ENCODE results near the gene UBAC2. TPM values are rescaled to one million over a fixed set of nuclear protein-coding genes. Genes with fewer than 3 reads are reported as not detected.
A peak's percentile ranks its signal among the peaks of the same experiment; 100 is the strongest.

UBAC2 gene
- total and polyA plus RNA-seq, 11 donors = 32.6 to 66.9 (median 48.5) TPM

DNA sequence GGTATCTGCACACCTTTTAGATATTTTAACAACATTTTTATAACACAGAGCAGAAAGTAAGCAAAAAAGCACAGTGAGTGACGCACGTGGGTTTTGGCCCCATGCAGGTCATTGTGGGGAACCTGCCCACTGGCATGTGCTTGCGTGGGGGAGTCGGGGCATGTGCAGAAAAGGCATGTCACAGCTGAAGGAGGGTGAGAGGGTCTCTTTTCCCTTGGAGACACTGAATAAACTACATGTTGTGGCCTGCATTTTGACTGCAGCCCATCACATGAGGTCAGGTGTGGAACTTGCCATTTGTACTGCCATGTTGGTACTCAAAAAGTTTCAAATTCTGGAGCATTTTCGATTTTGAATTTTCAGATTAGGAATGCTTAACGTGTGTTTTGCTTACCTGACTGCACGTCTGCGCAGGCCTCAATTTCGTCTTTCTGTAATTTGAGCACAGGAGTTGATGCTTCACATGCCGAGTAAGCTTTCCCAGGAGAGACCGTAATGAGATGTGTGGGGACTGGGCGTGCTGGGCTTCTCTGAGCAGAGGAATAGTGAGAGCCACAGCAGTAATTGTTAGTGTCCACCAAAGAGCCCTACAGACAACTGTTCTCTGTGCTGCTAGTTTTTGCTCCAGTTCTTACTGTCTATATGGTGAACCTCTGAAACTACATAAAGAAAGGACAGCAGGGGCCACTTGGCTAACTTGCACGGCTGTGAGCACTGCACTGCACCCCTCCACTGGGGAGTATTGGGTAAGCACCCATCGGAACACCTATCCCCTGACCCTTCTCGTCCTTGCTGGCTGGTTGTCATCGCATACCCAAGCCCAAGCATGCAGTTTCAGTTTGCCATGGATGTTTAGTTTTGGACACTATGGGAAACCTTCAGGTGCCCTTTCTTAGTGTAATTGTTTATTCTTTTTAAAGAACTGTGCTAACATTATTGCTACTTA, 179.5 kb downstream of the UBAC2 start:
- Histone ChIP-seq H3K27ac (peak overlapping the region in 3 of 12 donors; percentile 9 to 42 (median 30)), H3K4me1 (peaks cover 0 to 69% (median 8%) of the 10 kb centered on the region in 12 donors), H3K27me3 (no peaks in the 10 kb centered on the region), H3K4me3 (no peak overlapping the region), H3K9me3 (no peaks in the 10 kb centered on the region), H3K36me3 (peaks cover 0 to 27% (median 5%) of the 10 kb centered on the region in 9 donors)
- intact Hi-C loops (cut with DNase I) = loop anchor here in 2 of 10 donors (10.0 kb wide), 3 partner anchors 95 to 175 kb away; partner anchors contain the start of gene UBAC2 (in 1 of the 2)
- ATAC-seq (no peak), DNase-seq (no peak)
- WGBS, 4 donors = 89 to 92% (median 90%) methylated on average over 16 of the region's 16 CpGs
- TF ChIP-seq POLR2A (IDR thresholded peaks at IDR 0.05) = no peak
- TF ChIP-seq, protein P1, sequence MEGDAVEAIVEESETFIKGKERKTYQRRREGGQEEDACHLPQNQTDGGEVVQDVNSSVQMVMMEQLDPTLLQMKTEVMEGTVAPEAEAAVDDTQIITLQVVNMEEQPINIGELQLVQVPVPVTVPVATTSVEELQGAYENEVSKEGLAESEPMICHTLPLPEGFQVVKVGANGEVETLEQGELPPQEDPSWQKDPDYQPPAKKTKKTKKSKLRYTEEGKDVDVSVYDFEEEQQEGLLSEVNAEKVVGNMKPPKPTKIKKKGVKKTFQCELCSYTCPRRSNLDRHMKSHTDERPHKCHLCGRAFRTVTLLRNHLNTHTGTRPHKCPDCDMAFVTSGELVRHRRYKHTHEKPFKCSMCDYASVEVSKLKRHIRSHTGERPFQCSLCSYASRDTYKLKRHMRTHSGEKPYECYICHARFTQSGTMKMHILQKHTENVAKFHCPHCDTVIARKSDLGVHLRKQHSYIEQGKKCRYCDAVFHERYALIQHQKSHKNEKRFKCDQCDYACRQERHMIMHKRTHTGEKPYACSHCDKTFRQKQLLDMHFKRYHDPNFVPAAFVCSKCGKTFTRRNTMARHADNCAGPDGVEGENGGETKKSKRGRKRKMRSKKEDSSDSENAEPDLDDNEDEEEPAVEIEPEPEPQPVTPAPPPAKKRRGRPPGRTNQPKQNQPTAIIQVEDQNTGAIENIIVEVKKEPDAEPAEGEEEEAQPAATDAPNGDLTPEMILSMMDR (IDR thresholded peaks at IDR 0.05) = no peak

- no peak overlapping the region for H3K4me3 ChIP-seq
- no peak for DNase-seq
- peaks cover 0 to 59% (median 8%) of the 10 kb centered on the region in 12 donors for H3K4me1 ChIP-seq
- H3K36me3 ChIP-seq = peaks cover 0 to 36% (median 8%) of the 10 kb centered on the region in 9 donors
- peak; percentile 80 to 83 (median 82) for ATAC-seq
- peak overlapping the region in 4 of 12 donors; percentile 9 to 42 (median 24) for H3K27ac ChIP-seq
- H3K27me3 ChIP-seq = no peaks in the 10 kb centered on the region
- H3K9me3 ChIP-seq = no peaks in the 10 kb centered on the region
- TF ChIP-seq POLR2A (IDR thresholded peaks at IDR 0.05) = no peak
- TF ChIP-seq, protein P1 (IDR thresholded peaks at IDR 0.05) = no peak
- intact Hi-C loops (cut with DNase I) = loop anchor here in 1 of 10 donors (10.0 kb wide), 1 partner anchor 96 kb away; no protein-coding TSS in a partner anchor
- WGBS, 4 donors = 51 to 69% (median 64%) methylated on average over 15 of the region's 15 CpGs
Observed at GRCh38 chr13:99380921-99381645, 180.4 kb downstream of the UBAC2 start.

DNA sequence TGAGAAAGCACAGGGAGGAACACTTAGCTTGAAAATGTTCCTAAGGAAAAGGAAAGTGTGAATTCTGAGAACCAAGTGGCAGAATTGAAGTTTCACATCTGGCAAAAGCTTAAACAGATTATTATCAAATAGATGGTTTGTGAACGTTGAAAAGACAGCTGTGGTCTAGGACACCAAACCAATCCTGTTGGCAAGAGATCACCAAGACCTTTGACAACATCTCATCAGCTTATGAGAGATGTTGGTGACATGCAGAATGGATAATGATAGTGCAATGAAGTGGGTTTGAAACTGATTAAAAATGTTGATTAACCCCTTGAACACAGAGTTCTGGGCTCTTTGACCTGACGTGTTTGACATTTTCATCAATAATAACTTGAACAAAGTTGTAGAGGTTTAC, 181.1 kb downstream of the UBAC2 start:
- Histone ChIP-seq H3K4me1 (peaks cover 0 to 54% (median 8%) of the 10 kb centered on the region in 12 donors), H3K4me3 (no peak overlapping the region), H3K27ac (peak overlapping the region in 1 of 12 donors; percentile 42), H3K9me3 (no peaks in the 10 kb centered on the region), H3K27me3 (no peaks in the 10 kb centered on the region), H3K36me3 (peaks cover 0 to 41% (median 12%) of the 10 kb centered on the region in 9 donors)
- DNase-seq (no peak), ATAC-seq (no peak)
- intact Hi-C loops (cut with DNase I) = loop anchor here in 1 of 10 donors (10.0 kb wide), 1 partner anchor 97 kb away; no protein-coding TSS in a partner anchor
- TF ChIP-seq, protein P1 (IDR thresholded peaks at IDR 0.05) = no peak
- no peak for TF ChIP-seq POLR2A (IDR thresholded peaks at IDR 0.05)
- 76 to 86% (median 84%) methylated on average over 2 of the region's 2 CpGs for whole genome bisulfite sequencing, 4 donors

Measured in heart left ventricle (tissue), 16 donors.